WTC11 (cell line): ENCODE data around the gene CYP3A4. TPM values are rescaled to one million over a fixed set of nuclear protein-coding genes. Genes with fewer than 3 reads are reported as not detected.

Source experiments
- ATAC-seq: fragments of 200-7000 bp; cut with Tn5 transposase; 2 replicates; pipeline ENCODE4 v1.10.0; 2021; ENCODE audit warnings: mild to moderate bottlenecking, moderate library complexity
- CTCF ChIA-PET: fragments of 300-600 bp; sonication (Branson Sonifier 250); formaldehyde crosslinking; loops from one replicate; lab custom pipeline; 2021; ENCODE audit warnings: antibody characterized with exemption; lab: Charles Lee
- POLR2A ChIA-PET: fragments of 350-600 bp; sonication (Branson Sonifier 250); formaldehyde crosslinking; loops from one replicate; lab custom pipeline; 2021; ENCODE audit warnings: antibody characterized with exemption; lab: Charles Lee
- DNase-seq: peaks from one replicate; pipeline ENCODE4 v3.0.0; 2021; ENCODE audit warnings: low spot score
- H3K27ac Mint-ChIP-seq: 2 replicates; pipeline ENCODE4 v1.8.0; 2021; ENCODE audit warnings: mixed read lengths
- H3K27me3 Mint-ChIP-seq: 2 replicates; pipeline ENCODE4 v1.8.0; 2021; ENCODE audit warnings: low read depth, mild to moderate bottlenecking, moderate library complexity, mixed read lengths
- H3K36me3 Mint-ChIP-seq: 2 replicates; pipeline ENCODE4 v1.8.0; 2021; ENCODE audit warnings: mixed read lengths
- H3K4me1 Mint-ChIP-seq: 2 replicates; pipeline ENCODE4 v1.8.0; 2022; ENCODE audit warnings: mixed read lengths
- H3K4me3 Mint-ChIP-seq: 2 replicates; pipeline ENCODE4 v1.8.0; 2021; ENCODE audit warnings: mild to moderate bottlenecking, moderate library complexity, mixed read lengths
- H3K9me3 Mint-ChIP-seq: 2 replicates; pipeline ENCODE4 v1.8.0; 2021; ENCODE audit warnings: mixed read lengths
- ETV6 ChIP-seq: sonication (generic); formaldehyde crosslinking; IDR thresholded peaks from 2 replicates; pipeline ENCODE4 v1.8.1; 2022; ENCODE audit warnings: mild to moderate bottlenecking, missing genetic modification reagents
- GABPB1 ChIP-seq: sonication (generic); formaldehyde crosslinking; IDR thresholded peaks from 2 replicates; pipeline ENCODE4 v1.8.1; 2023; ENCODE audit warnings: mild to moderate bottlenecking, missing genetic modification reagents
- GTF2I ChIP-seq: fragments of 250-450 bp; sonication (Bioruptor Pico); conservative IDR thresholded peaks from 2 replicates; pipeline ENCODE4 v1.4.0; 2021; ENCODE audit warnings: mild to moderate bottlenecking
- RELA ChIP-seq: sonication (generic); formaldehyde crosslinking; IDR thresholded peaks from 2 replicates; pipeline ENCODE4 v1.8.1; 2022; ENCODE audit warnings: missing genetic modification reagents, mild to moderate bottlenecking, borderline replicate concordance
- SP1 ChIP-seq: sonication (generic); formaldehyde crosslinking; conservative IDR thresholded peaks from 2 replicates; pipeline ENCODE4 v1.8.1; 2022; ENCODE audit warnings: missing genetic modification reagents
- ZNF138 ChIP-seq: sonication (generic); formaldehyde crosslinking; conservative IDR thresholded peaks from 2 replicates; pipeline ENCODE4 v1.8.1; 2022; ENCODE audit warnings: mild to moderate bottlenecking, moderate library complexity, missing genetic modification reagents
- ZNF263 ChIP-seq: sonication (generic); formaldehyde crosslinking; IDR thresholded peaks from 2 replicates; pipeline ENCODE4 v1.8.1; 2022; ENCODE audit warnings: low read depth, mild to moderate bottlenecking, moderate library complexity, missing genetic modification reagents
- total RNA-seq: library from RNA; stranded (reverse); gene quantifications from 3 replicates; pipeline ENCODE4 v1.2.3, GENCODE V29; 2021
- TF ChIP-seq, protein P1 (sequence below): fragments of 250-450 bp; sonication (Bioruptor Pico); IDR thresholded peaks from 2 replicates; pipeline ENCODE4 v1.9.0; 2021; ENCODE audit warnings: mild to moderate bottlenecking
- TF ChIP-seq, protein P2 (sequence below): sonication (generic); formaldehyde crosslinking; conservative IDR thresholded peaks from 2 replicates; pipeline ENCODE4 v1.8.1; 2023; ENCODE audit warnings: mild to moderate bottlenecking, low read depth, missing genetic modification reagents, moderate library complexity
- TF ChIP-seq, protein P3 (sequence below): fragments of 250-450 bp; sonication (Bioruptor Pico); conservative IDR thresholded peaks from 2 replicates; pipeline ENCODE4 v1.9.0; 2021; ENCODE audit warnings: mild to moderate bottlenecking
- TF ChIP-seq, protein P4 (sequence below): sonication (generic); formaldehyde crosslinking; IDR thresholded peaks from 2 replicates; pipeline ENCODE4 v1.8.0; 2022; ENCODE audit warnings: mild to moderate bottlenecking, missing genetic modification reagents
- TF ChIP-seq, protein P5 (sequence below): sonication (generic); formaldehyde crosslinking; IDR thresholded peaks from 2 replicates; pipeline ENCODE4 v1.8.1; 2022; ENCODE audit warnings: low read depth, mild to moderate bottlenecking, moderate library complexity, missing genetic modification reagents, borderline replicate concordance

Gene CYP3A4
- total RNA-seq, 1 experiment from 2014 or later: 0.33 TPM

DNA sequence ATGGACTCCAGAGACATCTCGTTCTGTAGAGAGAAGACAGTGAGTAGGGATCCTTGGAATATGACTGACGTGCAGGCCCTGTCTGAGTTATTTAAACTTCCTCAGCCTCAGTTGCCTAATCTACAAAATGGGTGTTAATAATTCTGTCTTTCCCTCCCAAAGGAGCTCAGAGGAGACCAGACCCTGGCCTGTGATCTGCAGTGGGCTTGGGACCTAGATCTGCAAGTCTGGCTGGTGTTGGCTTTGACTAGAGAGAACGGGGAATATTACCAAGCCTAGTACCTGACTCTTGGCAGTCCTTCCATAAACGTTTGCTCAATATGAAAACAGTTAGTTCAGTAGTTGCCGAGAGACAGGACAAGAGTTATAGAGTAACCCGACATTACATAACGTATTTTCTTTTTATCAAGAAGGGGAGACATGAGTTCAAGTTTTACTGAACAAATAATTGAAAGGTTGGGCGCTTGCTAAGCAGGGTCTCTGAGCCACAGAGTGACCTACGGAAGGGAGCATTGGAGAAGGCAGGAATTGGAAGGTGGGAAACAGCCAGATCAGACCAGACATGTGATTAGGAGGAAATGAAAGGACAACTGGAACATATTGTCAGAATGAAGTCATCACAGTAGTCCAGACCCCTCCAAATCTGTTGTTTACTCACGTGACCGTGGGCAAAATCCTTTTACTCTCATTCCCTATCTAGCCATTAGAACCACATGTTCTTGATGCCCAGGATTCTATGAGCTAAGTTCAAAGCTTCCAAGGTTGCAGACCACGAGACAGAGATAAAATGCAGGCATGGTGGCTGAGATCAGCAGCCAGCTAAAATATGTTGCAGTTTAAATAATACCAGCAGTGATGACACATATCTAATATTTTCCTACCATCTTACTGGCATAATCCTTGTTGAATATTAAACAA is 10.9 kb upstream of the CYP3A4 start (continued):
- TF ChIP-seq ZNF263 (CRISPR knock-in tag): no peak
- TF ChIP-seq, protein P1, sequence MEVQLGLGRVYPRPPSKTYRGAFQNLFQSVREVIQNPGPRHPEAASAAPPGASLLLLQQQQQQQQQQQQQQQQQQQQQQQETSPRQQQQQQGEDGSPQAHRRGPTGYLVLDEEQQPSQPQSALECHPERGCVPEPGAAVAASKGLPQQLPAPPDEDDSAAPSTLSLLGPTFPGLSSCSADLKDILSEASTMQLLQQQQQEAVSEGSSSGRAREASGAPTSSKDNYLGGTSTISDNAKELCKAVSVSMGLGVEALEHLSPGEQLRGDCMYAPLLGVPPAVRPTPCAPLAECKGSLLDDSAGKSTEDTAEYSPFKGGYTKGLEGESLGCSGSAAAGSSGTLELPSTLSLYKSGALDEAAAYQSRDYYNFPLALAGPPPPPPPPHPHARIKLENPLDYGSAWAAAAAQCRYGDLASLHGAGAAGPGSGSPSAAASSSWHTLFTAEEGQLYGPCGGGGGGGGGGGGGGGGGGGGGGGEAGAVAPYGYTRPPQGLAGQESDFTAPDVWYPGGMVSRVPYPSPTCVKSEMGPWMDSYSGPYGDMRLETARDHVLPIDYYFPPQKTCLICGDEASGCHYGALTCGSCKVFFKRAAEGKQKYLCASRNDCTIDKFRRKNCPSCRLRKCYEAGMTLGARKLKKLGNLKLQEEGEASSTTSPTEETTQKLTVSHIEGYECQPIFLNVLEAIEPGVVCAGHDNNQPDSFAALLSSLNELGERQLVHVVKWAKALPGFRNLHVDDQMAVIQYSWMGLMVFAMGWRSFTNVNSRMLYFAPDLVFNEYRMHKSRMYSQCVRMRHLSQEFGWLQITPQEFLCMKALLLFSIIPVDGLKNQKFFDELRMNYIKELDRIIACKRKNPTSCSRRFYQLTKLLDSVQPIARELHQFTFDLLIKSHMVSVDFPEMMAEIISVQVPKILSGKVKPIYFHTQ (CRISPR knock-in tag): no peak
- no peak for TF ChIP-seq RELA (CRISPR knock-in tag)
- TF ChIP-seq, protein P2, sequence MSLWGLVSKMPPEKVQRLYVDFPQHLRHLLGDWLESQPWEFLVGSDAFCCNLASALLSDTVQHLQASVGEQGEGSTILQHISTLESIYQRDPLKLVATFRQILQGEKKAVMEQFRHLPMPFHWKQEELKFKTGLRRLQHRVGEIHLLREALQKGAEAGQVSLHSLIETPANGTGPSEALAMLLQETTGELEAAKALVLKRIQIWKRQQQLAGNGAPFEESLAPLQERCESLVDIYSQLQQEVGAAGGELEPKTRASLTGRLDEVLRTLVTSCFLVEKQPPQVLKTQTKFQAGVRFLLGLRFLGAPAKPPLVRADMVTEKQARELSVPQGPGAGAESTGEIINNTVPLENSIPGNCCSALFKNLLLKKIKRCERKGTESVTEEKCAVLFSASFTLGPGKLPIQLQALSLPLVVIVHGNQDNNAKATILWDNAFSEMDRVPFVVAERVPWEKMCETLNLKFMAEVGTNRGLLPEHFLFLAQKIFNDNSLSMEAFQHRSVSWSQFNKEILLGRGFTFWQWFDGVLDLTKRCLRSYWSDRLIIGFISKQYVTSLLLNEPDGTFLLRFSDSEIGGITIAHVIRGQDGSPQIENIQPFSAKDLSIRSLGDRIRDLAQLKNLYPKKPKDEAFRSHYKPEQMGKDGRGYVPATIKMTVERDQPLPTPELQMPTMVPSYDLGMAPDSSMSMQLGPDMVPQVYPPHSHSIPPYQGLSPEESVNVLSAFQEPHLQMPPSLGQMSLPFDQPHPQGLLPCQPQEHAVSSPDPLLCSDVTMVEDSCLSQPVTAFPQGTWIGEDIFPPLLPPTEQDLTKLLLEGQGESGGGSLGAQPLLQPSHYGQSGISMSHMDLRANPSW (CRISPR knock-in tag): no peak

DNA sequence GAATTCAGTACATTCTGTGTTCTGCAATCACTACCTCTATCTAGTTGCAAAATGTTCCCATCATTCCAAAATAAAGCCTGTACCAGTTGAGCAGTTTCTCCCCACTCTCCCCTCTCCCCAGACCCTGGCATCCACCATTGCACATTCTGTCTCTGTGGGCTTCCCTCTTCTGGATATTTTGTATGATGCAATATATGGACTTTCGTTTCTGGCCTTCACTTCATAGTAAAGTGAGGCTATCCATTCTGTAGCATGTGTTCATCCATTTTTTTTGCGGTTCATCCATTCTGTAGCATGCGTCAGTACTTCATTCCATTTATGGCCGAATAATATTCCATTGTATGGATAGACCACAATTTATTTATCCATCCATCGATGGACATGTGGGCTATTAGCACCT is 9.5 kb upstream of the CYP3A4 start:
- CTCF ChIA-PET: no interaction called here
- peaks cover 1% of the 10 kb centered on the region for H3K27me3 Mint-ChIP-seq
- DNase-seq: no peak
- no peak overlapping the region for H3K27ac Mint-ChIP-seq
- H3K4me3 Mint-ChIP-seq: no peak overlapping the region
- no peak for TF ChIP-seq ZNF138 (CRISPR knock-in tag)
- peak; percentile 51; the same call in 1 of the 2 replicates for TF ChIP-seq GABPB1
- TF ChIP-seq, all 79 proteins: peak for 1
- H3K36me3 Mint-ChIP-seq: no peaks in the 10 kb centered on the region
- no peak for ATAC-seq
- H3K9me3 Mint-ChIP-seq: peaks cover 5% of the 10 kb centered on the region; the same call in 1 of the 2 replicates
- POLR2A ChIA-PET: no interaction called here
- H3K4me1 Mint-ChIP-seq: no peaks in the 10 kb centered on the region

DNA sequence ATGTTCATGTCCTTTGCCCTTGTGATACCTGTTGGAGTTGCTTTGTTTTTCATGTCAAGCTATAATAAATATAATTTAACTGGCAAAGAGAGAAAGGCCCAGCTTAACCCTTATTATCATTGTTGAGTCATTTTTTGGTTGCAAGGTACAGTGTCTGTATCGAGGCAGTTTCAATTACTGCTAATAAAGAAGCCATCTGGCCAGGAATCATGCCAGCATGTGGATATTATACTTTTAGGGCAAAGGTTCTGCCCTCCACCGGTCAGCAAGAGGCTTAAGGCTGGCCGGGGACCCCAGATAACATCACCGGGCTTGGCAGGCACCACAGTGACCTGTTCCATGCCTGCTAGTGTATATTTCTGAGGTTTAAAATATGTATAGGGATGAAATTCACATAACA is 9.0 kb upstream of the CYP3A4 start:
- ChIA-PET CTCF (no interaction called here), POLR2A (no interaction called here)
- ATAC-seq: no peak
- Mint-ChIP-seq H3K27me3 (peaks cover 3% of the 10 kb centered on the region), H3K4me1 (no peaks in the 10 kb centered on the region), H3K27ac (no peak overlapping the region), H3K4me3 (no peak overlapping the region), H3K36me3 (no peaks in the 10 kb centered on the region), H3K9me3 (peaks cover 3% of the 10 kb centered on the region; the same call in 1 of the 2 replicates)
- TF ChIP-seq GTF2I (CRISPR knock-in tag): no peak
- no peak for TF ChIP-seq SP1 (CRISPR knock-in tag)
- TF ChIP-seq, protein P3, sequence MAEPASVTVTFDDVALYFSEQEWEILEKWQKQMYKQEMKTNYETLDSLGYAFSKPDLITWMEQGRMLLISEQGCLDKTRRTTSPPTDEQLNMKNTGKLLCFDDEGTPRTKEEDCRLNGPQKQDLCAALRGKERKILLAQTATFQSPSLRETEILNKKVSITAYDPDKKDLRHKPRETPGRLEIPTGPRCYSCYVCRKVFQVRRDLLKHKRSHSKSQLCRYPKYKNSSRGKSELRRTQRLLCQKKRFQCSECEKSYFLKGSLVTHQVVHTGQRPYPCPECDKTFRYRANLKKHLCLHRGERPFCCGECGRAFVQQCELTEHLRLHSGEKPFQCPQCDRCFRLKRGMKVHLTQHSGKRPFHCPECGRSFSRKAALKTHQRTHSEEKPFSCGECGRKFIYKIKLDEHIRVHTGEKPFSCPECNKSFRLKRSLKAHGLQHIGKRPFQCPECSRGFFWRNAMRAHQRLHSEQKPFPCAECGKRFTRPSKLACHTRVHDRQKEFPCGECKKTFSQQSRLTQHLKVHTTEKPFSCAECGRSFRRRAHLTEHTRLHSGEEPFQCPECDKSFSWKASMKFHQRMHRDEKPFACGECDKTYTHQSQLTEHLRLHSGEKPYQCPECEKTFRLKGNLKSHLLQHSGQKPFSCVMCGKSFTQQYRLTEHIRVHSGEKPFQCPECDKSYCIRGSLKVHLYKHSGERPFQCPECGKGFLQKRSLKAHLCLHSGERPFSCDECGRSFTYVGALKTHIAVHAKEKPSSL (CRISPR knock-in tag): no peak
- no peak for TF ChIP-seq ETV6 (CRISPR knock-in tag)
- TF ChIP-seq, protein P4, sequence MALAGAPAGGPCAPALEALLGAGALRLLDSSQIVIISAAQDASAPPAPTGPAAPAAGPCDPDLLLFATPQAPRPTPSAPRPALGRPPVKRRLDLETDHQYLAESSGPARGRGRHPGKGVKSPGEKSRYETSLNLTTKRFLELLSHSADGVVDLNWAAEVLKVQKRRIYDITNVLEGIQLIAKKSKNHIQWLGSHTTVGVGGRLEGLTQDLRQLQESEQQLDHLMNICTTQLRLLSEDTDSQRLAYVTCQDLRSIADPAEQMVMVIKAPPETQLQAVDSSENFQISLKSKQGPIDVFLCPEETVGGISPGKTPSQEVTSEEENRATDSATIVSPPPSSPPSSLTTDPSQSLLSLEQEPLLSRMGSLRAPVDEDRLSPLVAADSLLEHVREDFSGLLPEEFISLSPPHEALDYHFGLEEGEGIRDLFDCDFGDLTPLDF (CRISPR knock-in tag): no peak
- TF ChIP-seq, protein P5, sequence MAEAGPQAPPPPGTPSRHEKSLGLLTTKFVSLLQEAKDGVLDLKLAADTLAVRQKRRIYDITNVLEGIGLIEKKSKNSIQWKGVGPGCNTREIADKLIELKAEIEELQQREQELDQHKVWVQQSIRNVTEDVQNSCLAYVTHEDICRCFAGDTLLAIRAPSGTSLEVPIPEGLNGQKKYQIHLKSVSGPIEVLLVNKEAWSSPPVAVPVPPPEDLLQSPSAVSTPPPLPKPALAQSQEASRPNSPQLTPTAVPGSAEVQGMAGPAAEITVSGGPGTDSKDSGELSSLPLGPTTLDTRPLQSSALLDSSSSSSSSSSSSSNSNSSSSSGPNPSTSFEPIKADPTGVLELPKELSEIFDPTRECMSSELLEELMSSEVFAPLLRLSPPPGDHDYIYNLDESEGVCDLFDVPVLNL (CRISPR knock-in tag): no peak
- DNase-seq: no peak
